Sigmoid colon (tissue), 7 donors: ENCODE data around the gene CHIT1. TPM values are rescaled to one million over a fixed set of nuclear protein-coding genes. Genes with fewer than 3 reads are reported as not detected.
A peak's percentile ranks its signal among the peaks of the same experiment; 100 is the strongest.

Experiments
- DNase-seq: peaks from one replicate; pipeline ENCODE4 v3.0.0-alpha.2; 2019
- H3K27ac ChIP-seq, 4 donors: fragments of 200-600 bp; sonication (generic); one replicate each; pipeline ENCODE4 v1.5.1; 2016 to 2019; ENCODE audit warnings: mild to moderate bottlenecking in 1 of 4
- H3K27me3 ChIP-seq, 3 donors: fragments of 200-600 bp; sonication (generic); one replicate each; pipeline ENCODE4 v1.5.1; 2019; ENCODE audit warnings: mild to moderate bottlenecking in 1 of 3
- H3K36me3 ChIP-seq, 4 donors: fragments of 200-600 bp; sonication (generic); one replicate each; pipeline ENCODE4 v1.5.1; 2016 to 2019
- H3K4me1 ChIP-seq, 4 donors: fragments of 200-600 bp; sonication (generic); one replicate each; pipeline ENCODE4 v1.5.1; 2017 to 2019
- H3K4me3 ChIP-seq, 4 donors: fragments of 200-600 bp; sonication (generic); one replicate each; pipeline ENCODE4 v1.5.1; 2017 to 2019; ENCODE audit warnings: mild to moderate bottlenecking in 2 of 4, moderate library complexity in 1 of 4
- H3K9me3 ChIP-seq, 4 donors: fragments of 200-600 bp in 3 of 4; sonication (generic) in 3 of 4; one replicate each; pipeline versions ENCODE4 v1.5.1 to v1.6.1; 2013 to 2019
- EP300 ChIP-seq, 4 donors: sonication (generic); formaldehyde crosslinking; IDR thresholded peaks; one replicate each; pipeline ENCODE4 v1.6.1; 2017; ENCODE audit warnings: antibody characterized with exemption in 4 of 4
- POLR2A ChIP-seq, 2 donors: fragments of 450-650 bp; IDR thresholded peaks; one replicate each; pipeline ENCODE4 v1.6.1; 2016; ENCODE audit warnings: antibody characterized with exemption in 2 of 2, mild to moderate bottlenecking in 2 of 2, moderate library complexity in 2 of 2
- POLR2AphosphoS5 ChIP-seq, 4 donors: sonication (generic); formaldehyde crosslinking; IDR thresholded peaks; one replicate each; pipeline ENCODE4 v1.6.1; 2017; ENCODE audit warnings: antibody characterized with exemption in 4 of 4
- WGBS, 2 donors: extraction: QIAGEN DNeasy Blood & Tissue Kit; methylation state at CpG; one replicate each; pipeline ENCODE4 v1.1.7; 2013; 5-methylcytosine and 5-hydroxymethylcytosine counted together
- intact Hi-C: fragments of 100-400 bp; cut with DNase I; formaldehyde crosslinking; loops from one replicate; pipeline ENCODE4 v1.15.1; 2023
- polyA plus RNA-seq, 3 donors: library from polyadenylated mRNA; stranded (reverse); fragments of 200-250 nt; gene quantifications; one replicate each; pipeline ENCODE4 v1.2.3, GENCODE V29; 2013
- total RNA-seq, 4 donors: library from RNA; depleted of rRNA; stranded (reverse); fragments of >200 nt; gene quantifications; one replicate each; pipeline ENCODE4 v1.1.0, GENCODE V29; 2016
- TF ChIP-seq, protein P1 (sequence below), 4 experiments: fragments of 450-650 bp in 3 of 4; fragments of 200-600 bp in 1 of 4; IDR thresholded peaks; one replicate each; pipeline ENCODE4 v1.5.1; 2016 to 2019; ENCODE audit warnings: antibody characterized with exemption in 4 of 4, mild to moderate bottlenecking in 3 of 4, moderate library complexity in 2 of 4
- donor health status: healthy with polysubstance abuse.
- donor health status: Bipolar disorder and iron deficiency.
- donor health status: healthy.

The CHIT1 gene
- total and polyA plus RNA-seq, 7 donors, result 0.98 TPM; not detected in 6

GRCh38 chr1:203210350-203210749, 19.1 kb downstream of the CHIT1 start:
- Histone ChIP-seq H3K4me3 (no peak overlapping the region), H3K27ac (no peak overlapping the region), H3K27me3 (no peaks in the 10 kb centered on the region), H3K4me1 (no peaks in the 10 kb centered on the region), H3K36me3 (no peaks in the 10 kb centered on the region), H3K9me3 (no peaks in the 10 kb centered on the region)
- intact Hi-C loops, result no loop called here
- no peak for DNase-seq
- TF ChIP-seq EP300 (IDR thresholded peaks at IDR 0.05) (no peak), POLR2A (IDR thresholded peaks at IDR 0.05) (no peak), POLR2AphosphoS5 (IDR thresholded peaks at IDR 0.05) (no peak)
- TF ChIP-seq, protein P1, sequence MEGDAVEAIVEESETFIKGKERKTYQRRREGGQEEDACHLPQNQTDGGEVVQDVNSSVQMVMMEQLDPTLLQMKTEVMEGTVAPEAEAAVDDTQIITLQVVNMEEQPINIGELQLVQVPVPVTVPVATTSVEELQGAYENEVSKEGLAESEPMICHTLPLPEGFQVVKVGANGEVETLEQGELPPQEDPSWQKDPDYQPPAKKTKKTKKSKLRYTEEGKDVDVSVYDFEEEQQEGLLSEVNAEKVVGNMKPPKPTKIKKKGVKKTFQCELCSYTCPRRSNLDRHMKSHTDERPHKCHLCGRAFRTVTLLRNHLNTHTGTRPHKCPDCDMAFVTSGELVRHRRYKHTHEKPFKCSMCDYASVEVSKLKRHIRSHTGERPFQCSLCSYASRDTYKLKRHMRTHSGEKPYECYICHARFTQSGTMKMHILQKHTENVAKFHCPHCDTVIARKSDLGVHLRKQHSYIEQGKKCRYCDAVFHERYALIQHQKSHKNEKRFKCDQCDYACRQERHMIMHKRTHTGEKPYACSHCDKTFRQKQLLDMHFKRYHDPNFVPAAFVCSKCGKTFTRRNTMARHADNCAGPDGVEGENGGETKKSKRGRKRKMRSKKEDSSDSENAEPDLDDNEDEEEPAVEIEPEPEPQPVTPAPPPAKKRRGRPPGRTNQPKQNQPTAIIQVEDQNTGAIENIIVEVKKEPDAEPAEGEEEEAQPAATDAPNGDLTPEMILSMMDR (IDR thresholded peaks at IDR 0.05), result no peak

DNA sequence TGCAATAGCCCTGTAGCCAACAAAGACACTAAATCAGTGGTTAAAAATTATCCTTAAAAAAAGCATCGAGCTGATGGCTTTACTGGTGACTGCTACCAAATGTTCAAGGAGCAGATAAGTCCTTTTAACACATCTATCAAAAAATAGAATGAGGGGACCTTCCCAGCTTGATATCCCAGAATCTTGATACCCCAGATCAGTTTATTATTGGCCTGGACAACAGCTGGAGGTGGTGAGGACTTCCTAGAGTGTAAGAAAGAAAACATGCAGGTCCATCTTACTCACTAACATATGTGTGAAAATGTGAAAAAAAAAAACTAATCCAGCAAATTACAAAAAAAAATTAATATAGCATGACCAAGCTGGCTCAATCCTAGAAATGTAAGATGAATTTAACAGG, 21.3 kb downstream of the CHIT1 start:
- Histone ChIP-seq H3K27ac (no peak overlapping the region), H3K9me3 (no peaks in the 10 kb centered on the region), H3K36me3 (no peaks in the 10 kb centered on the region), H3K4me1 (no peaks in the 10 kb centered on the region), H3K4me3 (no peak overlapping the region), H3K27me3 (no peaks in the 10 kb centered on the region)
- WGBS, 2 donors, result 51 to 81% methylated on average over 1 of the region's 1 CpG
- no peak for DNase-seq
- intact Hi-C loops, result no loop called here
- TF ChIP-seq, protein P1 (IDR thresholded peaks at IDR 0.05), result no peak
- TF ChIP-seq POLR2AphosphoS5 (IDR thresholded peaks at IDR 0.05), result no peak
- TF ChIP-seq POLR2A (IDR thresholded peaks at IDR 0.05), result no peak
- TF ChIP-seq EP300 (IDR thresholded peaks at IDR 0.05), result no peak

GRCh38 chr1:203207751-203208150, 21.7 kb downstream of the CHIT1 start:
- no peak for DNase-seq
- 62 to 66% methylated on average over 2 of the region's 2 CpGs for WGBS, 2 donors
- Histone ChIP-seq H3K4me1 (no peaks in the 10 kb centered on the region), H3K27ac (no peak overlapping the region), H3K27me3 (no peaks in the 10 kb centered on the region), H3K9me3 (no peaks in the 10 kb centered on the region), H3K4me3 (no peak overlapping the region), H3K36me3 (no peaks in the 10 kb centered on the region)
- TF ChIP-seq POLR2A (IDR thresholded peaks at IDR 0.05) (no peak), POLR2AphosphoS5 (IDR thresholded peaks at IDR 0.05) (no peak), EP300 (IDR thresholded peaks at IDR 0.05) (no peak)
- TF ChIP-seq, protein P1 (IDR thresholded peaks at IDR 0.05), result no peak
- intact Hi-C loops, result no loop called here

DNA sequence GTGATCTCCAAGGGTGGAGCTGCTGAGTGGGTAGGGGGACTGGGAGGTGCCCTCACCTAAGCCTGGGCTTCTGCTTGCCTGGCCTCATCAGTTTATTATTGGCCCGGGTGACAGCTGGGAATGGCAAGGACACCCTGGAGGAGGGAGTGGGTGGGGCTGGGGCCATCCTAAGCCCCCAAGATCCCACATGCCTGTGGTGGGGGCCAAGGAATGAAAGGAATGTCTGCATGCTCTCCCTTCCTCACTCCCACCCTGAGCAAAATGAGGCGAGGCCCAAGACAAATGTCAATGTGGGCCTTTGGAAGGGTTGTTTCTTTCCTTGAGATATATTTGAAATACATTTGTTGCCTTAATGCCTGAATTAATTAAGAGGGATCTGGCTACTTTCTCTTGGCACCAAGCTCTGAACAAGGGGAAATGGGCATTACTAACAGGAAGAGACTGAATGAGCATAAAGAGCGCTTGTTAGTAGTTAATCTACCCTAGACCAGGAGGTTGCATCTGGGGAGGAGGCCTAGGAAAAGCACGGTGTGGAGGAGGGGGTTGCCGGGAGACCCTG, 23.3 kb downstream of the CHIT1 start:
- Histone ChIP-seq H3K9me3 (no peaks in the 10 kb centered on the region), H3K4me1 (no peaks in the 10 kb centered on the region), H3K27ac (no peak overlapping the region), H3K36me3 (no peaks in the 10 kb centered on the region), H3K4me3 (no peak overlapping the region), H3K27me3 (no peaks in the 10 kb centered on the region)
- TF ChIP-seq POLR2AphosphoS5 (IDR thresholded peaks at IDR 0.05), result no peak
- no peak for TF ChIP-seq EP300 (IDR thresholded peaks at IDR 0.05)
- no peak for TF ChIP-seq POLR2A (IDR thresholded peaks at IDR 0.05)
- TF ChIP-seq, protein P1 (IDR thresholded peaks at IDR 0.05), result no peak
- peak; percentile 38 for DNase-seq
- 82 to 92% methylated on average over 5 of the region's 5 CpGs for WGBS, 2 donors
- intact Hi-C loops, result no loop called here

GRCh38 chr1:203204756-203205155, 24.7 kb downstream of the CHIT1 start:
- no peaks in the 10 kb centered on the region for H3K9me3 ChIP-seq
- WGBS, 2 donors, result 75 to 80% methylated on average over 2 of the region's 2 CpGs
- no peaks in the 10 kb centered on the region for H3K27me3 ChIP-seq
- intact Hi-C loops, result no loop called here
- H3K4me1 ChIP-seq, result no peaks in the 10 kb centered on the region
- no peaks in the 10 kb centered on the region for H3K36me3 ChIP-seq
- DNase-seq, result peak; percentile 35
- H3K27ac ChIP-seq, result no peak overlapping the region
- no peak overlapping the region for H3K4me3 ChIP-seq
- TF ChIP-seq POLR2A (IDR thresholded peaks at IDR 0.05) (no peak), EP300 (IDR thresholded peaks at IDR 0.05) (no peak), POLR2AphosphoS5 (IDR thresholded peaks at IDR 0.05) (no peak)
- TF ChIP-seq, protein P1 (IDR thresholded peaks at IDR 0.05), result no peak
